Inflammatory macrophage treated with lipopolysaccharide for 1 hour (primary cell): Measurements from ENCODE around the gene ADGRB3.
"Not testable (repeated sequence)": the region's sequence is repeated elsewhere in the genome, so short reads cannot be mapped to it uniquely, and the experiment has no call there.

Experiments
- DNase-seq, 2 donors: peaks; one replicate each; pipeline ENCODE4 v3.0.0-alpha.2; 2020 to 2022

ADGRB3 gene

DNA sequence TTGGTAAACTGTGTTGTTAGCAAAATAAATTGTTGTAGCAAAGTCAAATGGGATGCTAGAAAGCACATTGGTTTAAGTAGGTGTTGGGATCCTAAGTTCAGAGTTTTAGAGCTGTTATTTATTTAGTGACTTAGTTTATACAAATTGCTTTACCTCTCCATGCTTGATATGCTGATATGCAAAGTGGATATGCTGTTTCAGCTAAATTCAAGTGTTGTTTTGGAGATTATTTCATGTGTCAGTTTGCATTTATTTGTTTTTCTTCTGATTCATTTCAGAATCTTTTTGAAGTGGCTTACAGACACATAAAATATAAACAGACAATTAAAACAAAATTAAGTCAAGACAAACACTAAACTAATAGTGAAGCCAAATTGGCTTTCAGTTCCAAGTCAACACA, 203.5 kb downstream of the ADGRB3 start:
- DNase-seq, result no peak

DNA sequence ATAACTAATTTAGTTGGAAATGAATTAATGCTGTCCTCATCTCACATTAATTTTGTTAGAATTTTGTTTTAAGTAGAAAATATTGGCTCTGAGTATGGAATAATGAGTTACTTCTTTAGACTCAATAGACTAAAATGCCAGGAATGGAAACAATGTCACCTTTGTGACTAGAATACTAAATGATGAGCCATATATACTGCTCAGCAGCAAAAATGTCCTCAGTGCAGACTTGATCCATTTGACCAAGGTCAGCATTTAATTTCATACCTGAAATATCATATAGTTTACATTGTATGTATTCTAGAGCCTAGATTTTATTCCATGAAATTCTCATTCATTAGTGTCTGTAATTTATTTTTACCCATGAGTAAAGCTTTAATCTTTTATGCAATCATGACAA, 217.7 kb downstream of the ADGRB3 start:
- DNase-seq, result no peak

DNA sequence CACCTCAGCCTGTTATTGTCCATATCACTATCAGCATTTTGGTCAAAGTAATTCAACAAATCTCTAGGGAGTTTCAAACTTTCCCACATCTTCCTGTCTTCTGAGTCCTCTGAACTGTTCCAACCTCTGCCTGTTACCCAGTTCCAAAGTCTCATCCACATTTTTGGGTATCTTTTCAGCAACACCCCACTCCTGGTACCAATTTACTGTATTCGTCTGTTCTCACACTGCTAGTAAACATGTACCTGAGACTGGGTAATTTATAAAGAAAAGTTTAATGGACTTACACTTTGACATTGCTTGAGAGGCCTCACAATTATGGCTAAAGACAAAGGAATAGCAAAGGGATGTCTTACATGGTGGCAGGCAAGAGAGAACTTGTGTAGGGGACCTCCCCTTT, 224.2 kb downstream of the ADGRB3 start:
- DNase-seq, result no peak

DNA sequence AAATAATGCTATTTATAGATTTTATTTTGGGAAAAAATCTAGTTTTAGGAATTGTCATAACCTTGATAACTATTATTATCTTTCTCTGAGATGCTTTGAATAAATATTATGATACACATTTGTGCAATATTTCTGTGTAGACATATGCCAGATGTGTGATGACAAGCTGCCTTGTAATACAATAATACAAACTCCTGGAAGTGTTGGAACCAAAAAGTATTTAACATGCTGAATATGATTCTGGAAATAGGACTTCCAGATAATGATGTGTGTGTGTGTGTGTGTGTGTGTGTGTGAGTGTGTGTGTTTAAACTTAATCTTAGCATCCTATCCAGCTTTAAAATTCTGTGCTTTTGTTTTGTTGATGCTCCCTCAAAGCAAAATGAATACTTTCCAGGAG, 233.6 kb downstream of the ADGRB3 start:
- DNase-seq, result no peak

DNA sequence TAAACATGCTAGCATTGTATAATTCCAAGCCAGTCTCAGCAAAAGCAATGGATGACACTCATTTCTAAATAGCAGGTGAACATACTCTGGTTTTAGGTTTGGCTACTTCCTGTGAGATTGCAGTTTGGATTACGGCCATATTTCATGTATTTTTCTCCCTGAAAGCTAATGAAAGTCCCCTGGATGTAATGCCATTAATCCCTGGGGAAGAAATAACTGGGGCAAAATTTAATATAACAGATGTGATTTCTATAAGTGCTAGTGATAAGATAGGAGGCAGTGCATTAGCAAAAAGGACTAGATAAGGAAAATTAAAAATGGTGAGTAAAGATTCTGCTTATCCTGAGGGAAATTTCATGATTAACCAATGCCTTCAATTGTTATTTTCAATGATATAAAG, 238.2 kb downstream of the ADGRB3 start:
- DNase-seq, result no peak

DNA sequence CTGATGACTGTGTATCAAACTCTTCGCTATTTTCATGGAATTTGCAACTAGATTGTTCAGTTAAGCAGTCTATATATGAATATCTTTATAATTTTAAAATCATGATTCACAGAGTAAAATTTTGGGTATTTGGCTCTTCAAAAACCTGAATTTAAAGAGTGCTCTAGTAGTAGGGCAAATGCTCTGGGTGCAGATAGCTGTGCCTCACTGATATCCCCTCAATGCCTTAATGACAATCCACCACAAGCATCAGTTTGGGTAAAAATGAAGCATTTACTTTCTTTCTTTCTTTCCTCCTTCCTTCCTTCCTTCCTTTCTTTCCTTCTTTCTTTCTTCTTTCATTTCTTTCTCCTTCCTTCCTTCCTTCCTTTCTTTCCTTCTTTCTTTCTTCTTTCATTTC, 239.7 kb downstream of the ADGRB3 start:
- no peak for DNase-seq

DNA sequence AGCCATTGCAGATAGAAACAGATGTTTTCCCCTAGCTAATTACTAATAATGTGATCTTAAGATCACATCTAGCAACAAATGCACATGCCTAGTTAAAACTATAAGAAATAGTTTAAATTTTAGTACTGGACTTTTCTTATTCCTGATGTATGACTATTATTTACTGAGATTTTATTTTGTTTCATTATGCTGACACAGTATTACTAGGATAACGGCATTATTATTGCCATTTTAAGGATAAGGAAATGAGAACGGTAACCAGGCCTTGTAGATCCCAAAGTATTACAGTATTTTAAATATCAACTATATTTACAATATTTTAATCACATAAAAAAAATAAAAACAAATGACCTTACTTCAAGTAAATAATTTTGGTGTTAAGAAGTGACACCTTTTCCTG, 240.3 kb downstream of the ADGRB3 start:
- no peak for DNase-seq

DNA sequence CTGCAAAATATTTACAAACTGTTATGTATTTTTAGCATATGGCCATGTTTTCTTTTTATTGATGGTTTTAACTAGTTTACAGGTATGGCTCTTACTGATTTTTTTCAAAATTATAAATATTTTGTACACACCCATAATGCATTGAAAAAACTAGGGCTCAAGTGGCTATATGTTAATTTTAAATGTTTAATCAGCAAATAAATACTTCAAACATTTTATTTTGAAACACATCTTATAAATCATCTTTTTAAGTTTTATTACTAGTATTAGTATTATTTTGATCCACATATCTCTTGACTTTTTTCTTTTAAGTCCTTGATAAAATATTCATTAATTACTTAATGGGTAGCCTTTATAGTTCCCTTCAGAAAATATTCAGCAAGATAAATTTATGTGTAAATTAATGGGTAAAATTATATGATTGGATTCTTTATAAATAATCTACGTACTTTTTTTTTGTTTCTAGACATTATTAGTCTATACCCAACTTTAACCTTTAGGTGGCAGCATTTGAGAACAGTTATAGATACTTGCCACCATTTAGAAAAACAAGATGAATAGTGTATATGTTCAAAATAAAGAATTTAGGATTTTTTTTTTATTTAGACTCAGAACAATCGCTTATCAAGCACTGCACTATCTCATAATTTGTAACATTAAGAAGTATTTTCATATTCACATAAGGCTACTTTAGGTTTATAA, 241.9 kb downstream of the ADGRB3 start:
- peak; percentile 4 to 33 for DNase-seq

DNA sequence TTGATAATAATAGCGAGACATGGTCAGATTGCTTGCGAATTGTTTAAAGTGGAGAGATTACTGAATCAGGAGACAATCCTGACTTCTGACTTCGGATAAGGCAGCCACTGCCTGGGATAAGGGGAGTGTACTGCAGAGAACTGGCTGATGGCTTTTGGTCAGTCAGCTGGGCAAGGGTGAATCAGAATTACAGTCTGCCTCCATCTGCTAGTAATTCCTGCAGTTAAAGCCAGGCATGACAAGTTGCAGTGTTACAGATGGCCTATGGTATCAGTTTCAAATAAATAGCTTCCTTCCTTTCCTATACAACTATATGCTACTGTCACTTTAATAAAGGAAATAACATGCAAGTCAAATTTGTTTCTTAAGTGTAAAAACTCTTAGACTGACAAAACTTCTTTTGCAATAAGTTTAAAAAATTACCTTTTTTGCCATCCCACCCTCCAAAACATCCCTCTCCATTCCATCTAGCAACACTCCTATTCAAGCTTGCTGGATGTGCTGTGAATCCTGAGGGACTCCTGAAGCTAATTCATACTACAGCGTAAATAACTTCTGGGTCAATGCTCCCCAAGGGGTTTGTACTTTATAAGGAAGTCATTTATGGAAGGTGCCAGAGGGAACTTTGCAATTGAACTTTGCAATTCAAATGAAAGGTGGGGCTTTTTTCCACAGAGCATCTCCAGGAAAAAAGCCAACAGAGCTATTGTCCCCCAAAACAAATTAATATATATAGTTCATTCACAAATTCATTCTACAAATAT, 245.2 kb downstream of the ADGRB3 start:
- no peak for DNase-seq

DNA sequence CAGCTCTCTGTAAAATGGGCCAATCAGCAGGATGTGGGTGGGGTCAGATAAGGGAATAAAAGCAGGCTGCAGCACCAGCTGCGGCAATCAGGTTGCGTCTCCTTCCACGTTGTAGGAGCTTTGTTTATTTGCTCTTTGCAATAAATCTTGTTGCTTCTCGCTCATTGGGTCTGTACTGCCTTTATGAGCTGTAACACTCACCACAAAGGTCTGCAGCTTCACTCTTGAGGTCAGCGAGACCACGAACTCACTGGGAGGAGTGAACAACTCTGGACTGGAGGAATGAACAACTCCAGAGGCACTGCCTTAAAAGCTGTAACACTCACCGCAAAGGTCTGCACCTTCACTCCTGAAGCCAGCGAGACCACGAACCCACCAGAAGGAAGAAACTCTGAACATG, 248.2 kb downstream of the ADGRB3 start:
- DNase-seq, result not testable (repeated sequence)

DNA sequence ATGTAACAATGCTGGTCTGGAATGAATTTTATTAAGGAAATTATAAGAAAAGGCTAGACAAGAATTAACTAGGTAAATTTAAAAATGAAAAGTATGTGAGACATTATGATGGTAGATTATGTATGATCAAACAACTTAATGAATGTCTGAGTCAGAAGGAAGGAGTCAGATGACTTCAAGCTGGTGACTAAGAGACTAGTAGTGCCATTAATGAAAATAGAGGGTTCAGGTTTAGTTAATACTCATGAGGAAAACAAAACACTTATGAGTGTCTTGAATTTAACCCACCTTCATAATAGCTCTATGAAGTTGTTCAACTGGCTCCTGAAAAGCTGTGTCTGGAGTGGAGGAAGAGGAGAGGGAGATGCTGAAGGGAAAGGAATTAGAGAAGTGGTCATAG, 256.3 kb downstream of the ADGRB3 start:
- no peak for DNase-seq

DNA sequence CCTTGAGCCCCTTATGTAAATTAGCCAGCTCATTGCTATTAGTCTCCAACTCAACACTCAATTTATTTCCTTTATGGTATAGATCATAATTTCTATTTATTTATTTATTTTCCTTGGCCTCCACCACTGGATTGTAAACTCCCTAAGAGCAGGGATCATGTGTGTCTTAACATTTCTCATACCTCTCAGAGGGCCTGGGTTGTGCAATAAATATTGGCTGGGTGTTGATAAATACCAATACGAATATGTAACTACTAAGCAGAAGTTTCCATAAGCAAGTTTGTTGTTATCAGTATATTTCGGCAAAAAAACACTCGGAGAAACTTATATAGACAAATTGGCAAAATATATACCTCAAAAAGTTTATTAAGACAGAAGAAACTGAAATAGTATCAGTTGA, 257.4 kb downstream of the ADGRB3 start:
- DNase-seq, result no peak

DNA sequence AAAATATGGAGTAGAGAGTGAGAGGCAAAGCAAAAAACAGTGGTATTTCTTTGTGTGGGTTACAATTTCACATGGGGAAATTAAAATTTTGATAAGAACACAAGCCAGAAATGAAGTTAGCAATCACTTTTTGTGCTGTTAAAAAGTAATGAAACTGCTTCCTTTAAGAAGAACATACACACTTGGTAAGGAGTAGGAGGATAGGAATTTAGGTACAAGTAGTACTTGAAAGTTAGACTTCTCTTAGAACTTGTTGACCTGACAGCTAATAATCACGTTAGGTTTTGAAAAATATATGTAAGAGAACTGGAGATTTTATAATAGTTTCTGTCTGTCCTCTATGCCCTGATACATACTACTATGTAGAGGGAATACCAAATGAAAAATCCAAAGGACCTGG, 260.8 kb downstream of the ADGRB3 start:
- no peak for DNase-seq

DNA sequence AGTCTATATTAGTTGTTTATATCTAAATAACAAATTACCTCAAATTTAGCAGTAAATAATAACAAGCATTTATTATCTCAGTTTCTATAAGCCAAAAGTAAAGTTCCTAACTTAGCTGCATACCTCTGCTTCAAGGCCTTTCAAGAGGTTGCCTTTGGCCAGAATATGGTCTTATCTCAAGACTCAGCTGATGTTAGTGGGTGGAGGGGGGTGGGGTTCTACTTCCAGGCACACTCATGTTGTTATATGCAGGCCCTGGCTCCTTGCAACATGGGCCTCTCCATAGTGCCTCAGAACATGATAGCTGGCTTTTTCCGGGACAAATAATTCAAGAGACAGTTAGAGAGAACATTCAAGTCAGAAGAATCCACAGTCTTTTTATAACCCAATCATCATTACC, 266.0 kb downstream of the ADGRB3 start:
- no peak for DNase-seq

DNA sequence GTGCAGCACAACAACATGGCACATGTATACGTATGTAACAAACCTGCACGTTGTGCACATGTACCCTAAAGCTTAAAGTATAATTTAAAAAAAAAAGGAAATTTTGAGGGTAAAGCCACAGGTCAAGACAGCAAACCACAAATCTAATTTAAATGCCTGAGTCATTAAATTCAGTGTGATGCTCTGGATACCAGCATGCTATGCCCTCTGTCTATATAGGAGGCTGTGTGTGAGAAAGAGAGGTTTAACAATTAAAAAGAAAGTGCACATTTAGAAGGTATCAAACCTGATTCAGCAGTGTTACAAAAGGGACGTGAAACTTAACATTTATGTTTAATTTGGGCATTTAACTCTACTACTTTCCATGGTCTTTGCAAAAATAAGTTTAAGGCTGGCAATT, 276.3 kb downstream of the ADGRB3 start:
- DNase-seq, result no peak

DNA sequence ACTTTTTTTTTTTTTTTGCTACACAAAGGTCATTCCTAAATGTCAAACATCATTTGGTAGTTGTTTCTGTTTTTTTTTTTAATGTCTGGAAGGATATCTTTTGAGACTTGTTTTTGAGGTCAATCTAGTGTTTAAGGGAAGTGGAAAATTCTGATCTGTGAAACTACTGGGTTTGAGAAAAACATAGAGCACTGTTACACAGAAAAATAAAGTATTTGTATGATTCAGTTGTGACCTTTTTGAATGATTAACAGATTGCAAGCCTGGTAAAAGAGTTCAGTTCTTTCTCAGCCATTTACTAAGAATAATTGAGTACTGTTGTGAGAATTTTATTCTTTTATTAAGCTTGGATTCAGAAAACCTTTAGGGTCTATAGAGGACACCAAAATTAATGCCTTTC, 276.7 kb downstream of the ADGRB3 start:
- DNase-seq, result no peak

DNA sequence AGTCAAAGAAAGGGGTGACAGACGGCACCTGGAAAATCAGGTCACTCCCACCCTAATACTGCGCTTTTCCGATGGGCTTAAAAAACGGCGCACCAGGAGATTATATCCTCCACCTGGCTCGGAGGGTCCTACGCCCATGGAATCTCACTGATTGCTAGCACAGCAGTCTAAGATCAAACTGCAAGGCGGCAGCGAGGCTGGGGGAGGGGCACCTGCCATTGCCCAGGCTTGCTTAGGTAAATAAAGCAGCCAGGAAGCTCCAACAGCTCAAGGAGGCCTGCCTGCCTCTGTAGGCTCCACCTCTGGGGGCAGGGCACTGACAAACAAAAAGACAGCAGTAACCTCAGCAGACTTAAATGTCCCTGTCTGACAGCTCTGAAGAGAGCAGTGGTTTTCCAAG, 277.7 kb downstream of the ADGRB3 start:
- DNase-seq, result not testable (repeated sequence)

DNA sequence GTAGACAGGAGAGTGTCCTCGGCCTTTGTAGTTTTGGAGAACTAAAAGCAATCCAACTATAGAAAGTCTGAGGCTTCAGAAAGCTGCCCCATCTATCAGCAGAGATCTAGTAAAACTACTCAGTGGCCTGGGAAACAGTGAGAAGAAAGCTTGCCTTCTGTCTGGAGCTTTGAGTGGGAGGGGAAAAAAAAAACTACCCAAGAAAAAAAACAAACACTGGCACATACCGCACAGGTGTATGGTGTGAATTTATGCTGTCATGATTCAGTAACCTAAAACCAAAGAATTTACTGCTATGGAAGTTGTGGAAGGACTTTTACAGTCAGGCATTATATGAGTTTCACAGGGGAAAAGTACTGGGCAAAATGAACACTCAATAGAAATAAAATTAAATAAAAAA, 280.5 kb downstream of the ADGRB3 start:
- DNase-seq, result no peak

DNA sequence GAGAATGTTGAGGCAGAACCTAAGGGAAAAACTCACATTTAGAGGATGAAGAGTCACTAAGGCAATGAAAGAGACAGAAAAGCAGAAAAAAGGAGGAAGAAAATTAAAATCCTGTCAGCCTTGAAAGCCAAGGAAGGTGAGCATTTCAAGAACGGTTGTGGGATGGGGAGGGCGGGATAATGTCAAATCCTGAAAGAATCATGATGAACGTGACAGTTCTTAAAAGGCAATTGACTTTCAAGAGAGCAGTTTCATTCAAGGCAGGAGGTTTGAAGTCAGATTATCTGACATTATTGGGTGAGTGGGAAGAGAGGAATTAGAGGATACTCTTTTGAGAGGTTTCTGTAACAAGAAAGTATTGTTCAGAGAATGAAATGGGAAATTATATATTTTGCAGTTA, 284.5 kb downstream of the ADGRB3 start:
- DNase-seq, result no peak

DNA sequence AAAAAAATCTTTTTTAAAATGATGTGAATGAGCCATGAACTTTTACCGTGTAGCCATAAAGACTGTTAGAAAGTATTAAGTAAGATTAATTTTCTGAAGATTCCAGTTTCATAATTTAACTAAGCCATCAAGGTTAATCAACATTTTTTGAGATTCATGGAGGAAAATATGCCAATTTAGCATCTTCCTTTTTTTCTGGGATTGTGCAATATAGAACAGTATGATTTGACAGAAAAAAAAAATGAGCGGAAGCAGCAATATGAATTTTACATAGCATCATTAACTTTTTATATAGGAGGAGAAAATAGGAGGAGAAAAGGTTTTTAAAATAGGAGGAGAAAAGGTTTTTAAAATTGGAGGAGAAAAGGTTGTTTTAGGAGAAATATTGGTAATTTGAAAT, 306.3 kb downstream of the ADGRB3 start:
- no peak for DNase-seq

DNA sequence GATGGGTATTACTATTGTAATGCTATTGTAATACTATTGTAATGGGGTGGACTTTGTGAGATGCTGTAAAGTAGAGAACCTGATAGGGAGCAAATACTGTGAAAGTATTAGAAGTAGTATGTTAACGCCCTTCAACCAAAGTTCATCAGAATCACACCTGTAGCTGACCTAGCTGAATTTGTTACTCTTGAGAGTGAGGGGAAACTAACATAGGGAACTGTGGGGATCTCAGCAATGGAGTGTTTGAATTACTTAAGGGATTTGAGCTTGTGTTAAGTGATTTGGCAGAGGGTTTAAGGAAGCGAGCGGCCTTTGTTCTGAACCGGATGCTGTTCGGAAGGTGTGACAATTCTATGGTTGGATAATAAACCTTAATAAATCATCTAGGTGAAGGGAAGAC, 312.6 kb downstream of the ADGRB3 start:
- no peak for DNase-seq

DNA sequence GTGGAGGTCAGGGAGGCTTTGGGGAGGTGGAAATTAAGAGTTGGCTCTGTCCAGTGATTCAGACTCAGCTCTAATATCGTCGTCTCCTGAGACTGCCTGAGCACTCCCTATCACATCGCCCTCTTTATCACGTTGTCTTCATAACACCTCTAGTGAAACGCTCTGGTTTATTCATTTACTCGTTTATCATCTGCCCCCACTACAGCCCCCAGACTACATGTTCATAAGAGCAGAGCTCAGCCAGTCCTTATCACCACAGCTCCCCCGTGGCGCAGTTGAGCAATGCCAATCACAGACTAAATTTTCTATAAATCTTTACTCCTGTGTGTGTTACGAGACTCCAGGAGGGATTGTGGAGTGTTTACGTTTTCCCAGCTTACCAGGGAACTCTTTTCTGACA, 316.2 kb downstream of the ADGRB3 start:
- DNase-seq, result no peak

DNA sequence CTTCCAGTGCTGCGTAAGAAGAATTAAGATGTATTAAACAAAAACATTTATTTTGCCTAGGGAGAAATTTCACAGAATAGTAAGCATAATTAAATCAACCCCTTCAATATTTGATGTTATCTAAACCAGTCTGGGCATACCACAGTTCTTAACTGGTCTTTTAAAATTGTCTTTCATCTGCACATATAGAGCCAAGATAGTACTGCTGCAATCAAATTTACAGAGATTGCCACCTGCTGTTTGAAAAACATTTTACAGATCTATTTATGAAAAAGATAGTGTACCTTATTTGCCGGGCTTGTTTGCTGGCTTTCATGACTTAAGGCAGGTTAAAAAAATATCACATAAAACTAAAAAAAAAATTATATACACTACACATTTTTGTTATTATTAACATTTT, 323.2 kb downstream of the ADGRB3 start:
- DNase-seq, result no peak

DNA sequence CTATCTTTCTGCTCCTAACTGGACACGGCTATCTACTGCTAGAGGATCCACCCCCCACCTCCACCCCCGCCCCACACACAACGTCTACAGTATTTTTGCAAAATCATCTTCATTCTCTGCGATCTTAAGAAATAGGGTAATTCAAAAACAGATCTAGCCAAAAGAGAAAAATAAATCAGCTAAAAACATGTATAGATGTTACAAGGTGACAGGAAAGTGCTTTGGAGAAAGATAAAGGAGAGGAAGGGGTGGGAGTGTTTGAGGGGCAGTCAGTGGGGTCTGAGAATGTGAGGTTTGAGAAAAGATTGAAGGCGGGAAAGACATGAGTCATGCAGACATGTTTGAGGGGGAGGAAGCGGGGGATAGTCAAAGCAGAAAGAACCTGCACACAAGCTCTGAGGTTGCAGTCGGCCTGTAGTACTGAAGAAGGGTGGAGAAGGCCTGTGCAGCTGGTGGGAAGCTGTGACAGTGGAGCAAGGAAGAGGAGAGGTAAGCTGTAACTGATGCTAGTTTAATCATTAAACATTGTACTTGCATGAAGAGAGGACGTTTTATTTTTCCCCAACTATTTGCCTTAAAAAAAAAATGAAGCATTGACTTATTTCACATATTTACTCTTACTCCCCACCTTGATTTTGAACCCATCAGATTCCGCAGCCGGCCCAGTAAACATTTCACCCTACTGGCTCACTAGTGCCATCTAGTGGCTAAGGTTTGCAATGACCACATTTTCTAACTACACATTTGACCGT, 332.6 kb downstream of the ADGRB3 start:
- peak; percentile 26 to 82 for DNase-seq
